Loucy (cell line): ENCODE measurements around the gene SIGLEC6.

ENCODE experiments used
- EZH2phosphoT487 ChIP-seq: fragments of 200-600 bp; IDR thresholded peaks from 2 replicates; pipeline ENCODE4 v1.6.1; 2018; ENCODE audit warnings: antibody characterized with exemption, mild to moderate bottlenecking, moderate library complexity, borderline replicate concordance
- TF ChIP-seq, protein P1 (sequence below): fragments of 200-600 bp; sonication (generic); conservative IDR thresholded peaks from 2 replicates; pipeline ENCODE4 v1.5.1; 2014; ENCODE audit warnings: mild to moderate bottlenecking, antibody characterized with exemption, low read length

DNA sequence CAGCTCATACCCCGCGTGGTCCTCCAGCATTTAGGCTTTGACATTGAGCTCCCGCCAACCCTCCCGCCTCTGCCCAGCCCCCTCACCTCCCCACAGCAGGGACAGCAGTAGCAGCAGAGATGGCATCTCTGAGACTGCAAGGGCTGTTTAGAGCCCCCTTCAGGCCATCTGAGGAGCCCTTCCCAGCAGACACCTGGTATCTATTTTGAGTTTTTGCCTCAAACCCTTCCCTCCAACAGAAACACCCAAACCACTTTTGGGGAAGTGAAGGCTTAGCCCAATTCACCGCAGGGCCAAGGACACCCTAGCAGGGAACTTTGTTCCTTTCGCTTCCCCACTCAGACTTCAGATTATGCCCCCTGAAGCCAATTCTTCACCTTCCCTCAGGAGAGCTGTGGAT is 33.3 kb upstream of the SIGLEC6 start:
- TF ChIP-seq, protein P1, sequence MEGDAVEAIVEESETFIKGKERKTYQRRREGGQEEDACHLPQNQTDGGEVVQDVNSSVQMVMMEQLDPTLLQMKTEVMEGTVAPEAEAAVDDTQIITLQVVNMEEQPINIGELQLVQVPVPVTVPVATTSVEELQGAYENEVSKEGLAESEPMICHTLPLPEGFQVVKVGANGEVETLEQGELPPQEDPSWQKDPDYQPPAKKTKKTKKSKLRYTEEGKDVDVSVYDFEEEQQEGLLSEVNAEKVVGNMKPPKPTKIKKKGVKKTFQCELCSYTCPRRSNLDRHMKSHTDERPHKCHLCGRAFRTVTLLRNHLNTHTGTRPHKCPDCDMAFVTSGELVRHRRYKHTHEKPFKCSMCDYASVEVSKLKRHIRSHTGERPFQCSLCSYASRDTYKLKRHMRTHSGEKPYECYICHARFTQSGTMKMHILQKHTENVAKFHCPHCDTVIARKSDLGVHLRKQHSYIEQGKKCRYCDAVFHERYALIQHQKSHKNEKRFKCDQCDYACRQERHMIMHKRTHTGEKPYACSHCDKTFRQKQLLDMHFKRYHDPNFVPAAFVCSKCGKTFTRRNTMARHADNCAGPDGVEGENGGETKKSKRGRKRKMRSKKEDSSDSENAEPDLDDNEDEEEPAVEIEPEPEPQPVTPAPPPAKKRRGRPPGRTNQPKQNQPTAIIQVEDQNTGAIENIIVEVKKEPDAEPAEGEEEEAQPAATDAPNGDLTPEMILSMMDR: peak; percentile 62
- TF ChIP-seq EZH2phosphoT487: no peak
